ENCODE results near the gene NCKAP5L.

DNA sequence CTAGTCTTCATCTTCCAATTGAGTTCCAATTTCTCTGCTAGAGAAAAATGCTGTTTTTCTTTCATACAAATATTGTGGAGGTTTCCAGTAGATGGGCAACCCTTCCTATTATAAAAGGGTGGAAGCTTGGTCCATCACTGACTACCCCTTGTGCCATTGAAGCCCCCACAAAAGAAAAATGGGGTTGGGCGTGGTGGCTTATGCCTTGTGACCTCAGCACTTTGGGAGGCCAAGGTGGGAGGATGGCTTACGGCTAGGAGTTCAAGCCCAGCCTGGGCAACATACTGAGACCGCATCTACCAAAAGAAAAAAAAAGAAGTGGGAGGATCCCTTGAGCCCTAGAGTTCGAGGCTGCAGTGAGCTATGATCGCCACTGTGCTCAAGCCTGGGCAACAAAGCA, 22.8 kb downstream of the NCKAP5L start:
- TF ChIP-seq EZH2 (IDR thresholded peaks at IDR 0.05; ENCODE audit: borderline replicate concordance, low read depth, low read length, poor library complexity, severe bottlenecking): no peak
- TF ChIP-seq, protein P1, sequence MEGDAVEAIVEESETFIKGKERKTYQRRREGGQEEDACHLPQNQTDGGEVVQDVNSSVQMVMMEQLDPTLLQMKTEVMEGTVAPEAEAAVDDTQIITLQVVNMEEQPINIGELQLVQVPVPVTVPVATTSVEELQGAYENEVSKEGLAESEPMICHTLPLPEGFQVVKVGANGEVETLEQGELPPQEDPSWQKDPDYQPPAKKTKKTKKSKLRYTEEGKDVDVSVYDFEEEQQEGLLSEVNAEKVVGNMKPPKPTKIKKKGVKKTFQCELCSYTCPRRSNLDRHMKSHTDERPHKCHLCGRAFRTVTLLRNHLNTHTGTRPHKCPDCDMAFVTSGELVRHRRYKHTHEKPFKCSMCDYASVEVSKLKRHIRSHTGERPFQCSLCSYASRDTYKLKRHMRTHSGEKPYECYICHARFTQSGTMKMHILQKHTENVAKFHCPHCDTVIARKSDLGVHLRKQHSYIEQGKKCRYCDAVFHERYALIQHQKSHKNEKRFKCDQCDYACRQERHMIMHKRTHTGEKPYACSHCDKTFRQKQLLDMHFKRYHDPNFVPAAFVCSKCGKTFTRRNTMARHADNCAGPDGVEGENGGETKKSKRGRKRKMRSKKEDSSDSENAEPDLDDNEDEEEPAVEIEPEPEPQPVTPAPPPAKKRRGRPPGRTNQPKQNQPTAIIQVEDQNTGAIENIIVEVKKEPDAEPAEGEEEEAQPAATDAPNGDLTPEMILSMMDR (conservative IDR thresholded peaks at IDR 0.05; ENCODE audit: low read depth, low read length): no peak
